SK-N-SH (cell line): ENCODE measurements around the gene NACAD. TPM values are rescaled to one million over a fixed set of nuclear protein-coding genes. Genes with fewer than 3 reads are reported as not detected.

Experiments
- CTCF ChIA-PET: fragments of 300-600, 350-600 bp; formaldehyde crosslinking; extraction: SDS; loops from one replicate; lab custom pipeline; 2021; lab: Yijun Ruan, JAX
- POLR2A ChIA-PET: fragments of 350-600 bp; sonication (Branson Sonifier 250); formaldehyde crosslinking; extraction: SDS; loops from one replicate; lab custom pipeline; 2020; ENCODE audit warnings: antibody characterized with exemption, inconsistent platforms; lab: Yijun Ruan, JAX
- DNase-seq: peaks from one replicate; pipeline ENCODE4 v3.0.0; 2012
- H2AFZ ChIP-seq: fragments of 200-600 bp; sonication (generic); 2 replicates; pipeline ENCODE4 v1.8.1; 2016; ENCODE audit warnings: antibody characterized with exemption, mild to moderate bottlenecking, low read depth
- H3F3A ChIP-seq: fragments of 200-600 bp; sonication (generic); replicated peaks from 2 replicates; pipeline ENCODE3; 2016; ENCODE audit warnings: antibody characterized with exemption, mild to moderate bottlenecking; ENCODE audit not compliant: insufficient read depth
- H3K27ac ChIP-seq, 2 experiments: fragments of 200-500 bp in 1 of 2; fragments of 200-600 bp in 1 of 2; sonication (Bioruptor generic) in 1 of 2; sonication (generic), shearing (Covaris generic) in 1 of 2; 2 replicates each; pipeline versions ENCODE4 v1.5.1 to v1.6.1; 2014 to 2016; ENCODE audit warnings: low read depth in 2 of 2, inconsistent platforms in 1 of 2, low read length in 1 of 2, mild to moderate bottlenecking in 1 of 2, mixed read lengths in 1 of 2
- H3K27me3 ChIP-seq: fragments of 200-600 bp; sonication (generic), shearing (Covaris generic); 2 replicates; pipeline ENCODE4 v1.6.1; 2016; ENCODE audit warnings: mixed run types; ENCODE audit not compliant: insufficient read depth
- H3K36me3 ChIP-seq, 2 experiments: fragments of 200-500 bp in 1 of 2; fragments of 200-600 bp in 1 of 2; sonication (Bioruptor generic) in 1 of 2; sonication (generic) in 1 of 2; replicated peaks in 1 of 2; 2 replicates each; pipeline versions ENCODE3 to v1.5.1; 2014 to 2016; ENCODE audit warnings: low read length in 1 of 2, mild to moderate bottlenecking in 1 of 2; ENCODE audit not compliant: insufficient read depth in 2 of 2, control insufficient read depth in 1 of 2
- H3K4me1 ChIP-seq, 2 experiments: fragments of 200-500 bp in 1 of 2; fragments of 200-600 bp in 1 of 2; sonication (Bioruptor generic) in 1 of 2; sonication (generic), shearing (Covaris generic) in 1 of 2; 2 replicates each; pipeline versions ENCODE4 v1.5.1 to v1.6.1; 2014 to 2016; ENCODE audit warnings: low read depth in 1 of 2, low read length in 1 of 2, mixed run types in 1 of 2; ENCODE audit not compliant: insufficient read depth in 2 of 2, control insufficient read depth in 1 of 2
- H3K4me2 ChIP-seq: fragments of 200-600 bp; sonication (generic), shearing (Covaris generic); 2 replicates; pipeline ENCODE4 v1.6.1; 2017; ENCODE audit warnings: mixed run types
- H3K4me3 ChIP-seq, 2 experiments: fragments of 200-500 bp in 1 of 2; fragments of 200-600 bp in 1 of 2; sonication (Bioruptor generic) in 1 of 2; sonication (generic), shearing (Covaris generic) in 1 of 2; 2 replicates each; pipeline versions ENCODE4 v1.5.1 to v1.8.1; 2014 to 2016; ENCODE audit warnings: low read depth in 2 of 2, inconsistent platforms in 1 of 2, low read length in 1 of 2, mild to moderate bottlenecking in 1 of 2, mixed read lengths in 1 of 2, moderate library complexity in 1 of 2
- H3K79me2 ChIP-seq: fragments of 200-600 bp; sonication (generic); 2 replicates; pipeline ENCODE4 v1.8.1; 2017; ENCODE audit warnings: mild to moderate bottlenecking; ENCODE audit not compliant: insufficient read depth
- H3K9ac ChIP-seq: fragments of 200-600 bp; sonication (generic); 2 replicates; pipeline ENCODE4 v1.6.1; 2017; ENCODE audit warnings: mixed run types
- H3K9me2 ChIP-seq: fragments of 200-600 bp; sonication (generic); 2 replicates; pipeline ENCODE4 v1.6.1; 2017; ENCODE audit warnings: mixed run types
- H3K9me3 ChIP-seq: fragments of 200-600 bp; sonication (generic); 2 replicates; pipeline ENCODE4 v1.6.1; 2017; ENCODE audit warnings: mixed run types, mild to moderate bottlenecking, moderate library complexity
- H4K20me1 ChIP-seq: fragments of 200-600 bp; sonication (generic); 2 replicates; pipeline ENCODE4 v1.6.1; 2017; ENCODE audit warnings: mild to moderate bottlenecking, mixed run types; ENCODE audit not compliant: insufficient read depth
- CHD2 ChIP-seq: fragments of 150-350 bp; IDR thresholded peaks from 2 replicates; pipeline ENCODE4 v1.6.1; 2018; ENCODE audit warnings: low read length; ENCODE audit not compliant: partially characterized antibody
- ELF1 ChIP-seq: IDR thresholded peaks from 2 replicates; pipeline ENCODE4 v1.4.0; 2012
- FOSL2 ChIP-seq: IDR thresholded peaks from 2 replicates; pipeline ENCODE4 v1.4.0; 2012; ENCODE audit warnings: low read depth, mild to moderate bottlenecking, moderate library complexity, borderline replicate concordance
- FOXJ3 ChIP-seq: sonication (generic); formaldehyde crosslinking; IDR thresholded peaks from 2 replicates; pipeline ENCODE4 v1.5.1; 2020; ENCODE audit warnings: mild to moderate bottlenecking, missing genetic modification reagents
- GATA2 ChIP-seq: sonication (generic); formaldehyde crosslinking; IDR thresholded peaks from 2 replicates; pipeline ENCODE4 v1.5.0; 2020; ENCODE audit warnings: mild to moderate bottlenecking, missing genetic modification reagents
- IRF3 ChIP-seq: fragments of 150-350 bp; IDR thresholded peaks from 2 replicates; pipeline ENCODE4 v1.6.1; 2016; ENCODE audit warnings: mild to moderate bottlenecking, low read depth, low read length
- MAX ChIP-seq: IDR thresholded peaks from 2 replicates; pipeline ENCODE4 v1.4.0; 2012; ENCODE audit warnings: low read depth
- MXI1 ChIP-seq: IDR thresholded peaks from 2 replicates; pipeline ENCODE4 v1.6.1; 2012; ENCODE audit warnings: mild to moderate bottlenecking, low read depth, low read length, improper control_type of control experiment
- NFIC ChIP-seq: IDR thresholded peaks from 2 replicates; pipeline ENCODE4 v1.4.0; 2012; ENCODE audit warnings: borderline replicate concordance
- PBX3 ChIP-seq: IDR thresholded peaks from 2 replicates; pipeline ENCODE4; 2012
- RAD21 ChIP-seq: IDR thresholded peaks from 2 replicates; pipeline ENCODE4 v1.6.1; 2012; ENCODE audit warnings: mild to moderate bottlenecking, low read length
- REST ChIP-seq: IDR thresholded peaks from 2 replicates; pipeline ENCODE4 v1.6.1; 2012; ENCODE audit warnings: mild to moderate bottlenecking, low read depth, low read length, moderate library complexity
- RFX5 ChIP-seq: IDR thresholded peaks from 2 replicates; pipeline ENCODE4 v1.6.1; 2012; ENCODE audit warnings: mild to moderate bottlenecking, improper control_type of control experiment, low read length
- SMC3 ChIP-seq: IDR thresholded peaks from 2 replicates; pipeline ENCODE4 v1.6.1; 2012; ENCODE audit warnings: low read depth, low read length, improper control_type of control experiment
- YY1 ChIP-seq: IDR thresholded peaks from 2 replicates; pipeline ENCODE4 v1.4.0; 2012; ENCODE audit warnings: low read depth, mild to moderate bottlenecking
- ZBTB33 ChIP-seq: IDR thresholded peaks from 2 replicates; pipeline ENCODE4 v1.4.0; 2012; ENCODE audit warnings: low read depth, borderline replicate concordance
- WGBS: methylation state at CpG from one replicate; pipeline ENCODE4 v1.1.6; 2017; ENCODE audit warnings: low lambda C conversion rate; 5-methylcytosine and 5-hydroxymethylcytosine counted together
- polyA plus RNA-seq, 3 experiments: library from polyadenylated mRNA; depleted of rRNA; stranded (reverse); fragments of >200 nt; gene quantifications; 2 replicates each; pipeline ENCODE4 v1.2.3, GENCODE V29; 2012

Gene NACAD
- polyA plus RNA-seq, 1 of the 3 experiments (the other 2 are of a cell fraction): 2.8 TPM

GRCh38 chr7:45055594-45056219 lies 33.1 kb downstream of the NACAD start:
- Histone ChIP-seq H3K27me3 (no peaks in the 10 kb centered on the region), H4K20me1 (0 out of 2 replicates have a peak, but pooled peaks cover 6% of the 10 kb centered on the region), H3K79me2 (peaks cover 54% of the 10 kb centered on the region), H3K36me3 (peaks cover 0 to 16% of the 10 kb centered on the region in 2 experiments), H3K27ac (no peak overlapping the region), H3K4me3 (no peak overlapping the region), H3K9me2 (no peaks in the 10 kb centered on the region), H2AFZ (no peak overlapping the region), H3F3A (no peaks in the 10 kb centered on the region), H3K4me2 (no peak overlapping the region), H3K9ac (no peak overlapping the region), H3K9me3 (no peaks in the 10 kb centered on the region), H3K4me1 (peaks cover 0 to 2% of the 10 kb centered on the region in 2 experiments; a peak in 1 of 4 replicates)
- WGBS: 98% methylated on average over 5 of the region's 5 CpGs
- DNase-seq: no peak
- no peak for TF ChIP-seq ZBTB33
- TF ChIP-seq SMC3: no peak
- TF ChIP-seq CHD2: no peak
- no peak for TF ChIP-seq ELF1
- TF ChIP-seq GATA2 (CRISPR knock-in tag): no peak
- no peak for TF ChIP-seq PBX3
- TF ChIP-seq FOSL2: no peak
- no peak for TF ChIP-seq FOXJ3
- CTCF ChIA-PET: interaction anchor here (1.7 kb wide), 1 partner anchor 14 kb away, joined by 5 read pairs; no protein-coding TSS in a partner anchor
- POLR2A ChIA-PET: no interaction called here

GRCh38 chr7:45055016-45055415 lies 33.8 kb downstream of the NACAD start:
- ChIA-PET POLR2A (interaction anchor here (0.5 kb wide), 1 partner anchor 278 kb away, joined by 3 read pairs; no protein-coding TSS in a partner anchor), CTCF (interaction anchor here (1.0 to 1.7 kb wide), 3 partner anchors 13 to 81 kb away, joined by 5 read pairs; no protein-coding TSS in a partner anchor)
- H3K4me1 ChIP-seq: peaks cover 0 to 2% of the 10 kb centered on the region in 2 experiments; a peak in 1 of 4 replicates
- H3K79me2 ChIP-seq: peaks cover 47% of the 10 kb centered on the region
- H4K20me1 ChIP-seq: 0 out of 2 replicates have a peak, but pooled peaks cover under 1% of the 10 kb centered on the region
- no peaks in the 10 kb centered on the region for H3K9me3 ChIP-seq
- no peak for DNase-seq
- H3K9ac ChIP-seq: no peak overlapping the region
- no peak overlapping the region for H2AFZ ChIP-seq
- no peaks in the 10 kb centered on the region for H3K27me3 ChIP-seq
- H3K27ac ChIP-seq: no peak overlapping the region
- H3K4me2 ChIP-seq: no peak overlapping the region
- no peaks in the 10 kb centered on the region for H3K9me2 ChIP-seq
- no peaks in the 10 kb centered on the region for H3F3A ChIP-seq
- 93% methylated on average over 5 of the region's 5 CpGs for whole genome bisulfite sequencing
- no peak overlapping the region for H3K4me3 ChIP-seq
- H3K36me3 ChIP-seq: peaks cover 0 to 23% of the 10 kb centered on the region in 2 experiments
- TF ChIP-seq YY1 (no peak), RFX5 (no peak), IRF3 (no peak), MAX (no peak), REST (no peak), GATA2 (CRISPR knock-in tag) (no peak), FOSL2 (no peak), RAD21 (no peak), MXI1 (no peak), NFIC (no peak), PBX3 (no peak)
